Fibroblast of skin of back (primary cell): ENCODE results near the gene EOGT.

Experiments used
- DNase-seq: peaks from one replicate; pipeline ENCODE4 v3.0.0-alpha.2; 2013

Gene EOGT

DNA sequence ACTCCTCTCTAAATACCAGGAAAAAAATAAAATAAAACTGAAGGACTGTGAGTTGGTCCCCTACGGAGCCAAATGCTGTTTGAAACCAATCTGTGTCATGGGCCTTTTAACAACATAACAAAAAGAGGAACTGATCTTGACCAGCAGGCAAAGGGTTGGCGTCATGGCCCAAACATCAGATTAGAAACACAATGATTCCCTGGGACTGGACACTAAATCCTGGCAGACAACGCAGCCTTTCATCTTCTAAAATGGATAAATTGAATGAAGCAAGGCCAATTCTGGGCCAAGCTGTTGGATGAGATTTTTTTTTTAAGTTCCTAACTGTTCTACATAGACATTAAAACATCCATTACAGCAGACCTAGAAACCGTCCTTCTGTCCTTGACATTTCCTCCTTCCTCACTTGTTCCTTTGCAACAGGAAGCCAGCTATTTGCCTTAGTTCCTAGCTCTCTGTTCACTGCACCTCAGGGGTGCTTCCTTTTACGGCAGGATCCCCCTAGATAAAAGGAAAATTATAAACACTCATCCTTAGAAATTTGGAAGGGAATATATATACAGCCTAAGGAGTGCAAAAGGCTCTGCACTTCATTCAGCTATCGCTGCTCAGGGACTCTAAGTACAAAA lies 59.6 kb downstream of the EOGT start:
- DNase-seq: no peak

DNA sequence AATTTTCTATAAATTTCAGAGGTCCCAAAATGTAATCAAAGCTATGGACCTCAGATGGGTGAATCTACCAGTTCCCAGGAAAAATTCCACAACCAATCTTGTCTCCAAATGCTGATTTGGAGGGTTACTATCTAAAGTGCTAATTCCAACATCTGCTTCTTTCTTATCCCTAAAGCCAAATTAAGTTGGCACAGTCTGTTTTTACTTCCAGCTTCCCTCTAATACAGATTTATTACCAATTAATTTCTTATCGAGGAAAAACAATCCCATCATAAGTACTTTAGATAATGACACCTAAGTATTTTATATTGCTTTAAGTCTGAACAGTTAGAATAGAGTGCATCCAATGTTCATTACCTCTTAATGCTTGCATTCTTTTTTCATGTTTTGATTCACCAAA lies 68.3 kb downstream of the EOGT start:
- DNase-seq: no peak

GRCh38 chr3:68943753-68944500 lies 69.6 kb downstream of the EOGT start:
- DNase-seq: no peak

DNA sequence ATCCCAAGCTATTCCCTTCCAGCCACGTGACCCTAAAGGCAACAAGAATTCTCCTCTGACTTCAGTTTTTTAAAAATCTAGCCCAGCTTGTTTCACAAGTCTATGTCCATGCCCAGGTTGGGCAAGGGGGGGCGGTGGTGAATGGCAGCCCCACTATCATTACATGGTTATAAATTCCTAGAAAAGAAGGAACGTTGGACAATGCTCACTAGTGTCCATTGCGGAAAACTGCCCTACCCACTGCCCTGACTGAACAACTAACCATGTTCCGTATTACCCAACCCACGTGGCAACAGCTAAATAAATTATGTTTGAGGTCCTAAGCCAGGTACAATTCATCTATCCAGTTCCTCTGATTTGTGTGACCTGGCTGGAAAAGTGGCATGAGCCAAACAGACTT lies 72.4 kb downstream of the EOGT start:
- DNase-seq: no peak

DNA sequence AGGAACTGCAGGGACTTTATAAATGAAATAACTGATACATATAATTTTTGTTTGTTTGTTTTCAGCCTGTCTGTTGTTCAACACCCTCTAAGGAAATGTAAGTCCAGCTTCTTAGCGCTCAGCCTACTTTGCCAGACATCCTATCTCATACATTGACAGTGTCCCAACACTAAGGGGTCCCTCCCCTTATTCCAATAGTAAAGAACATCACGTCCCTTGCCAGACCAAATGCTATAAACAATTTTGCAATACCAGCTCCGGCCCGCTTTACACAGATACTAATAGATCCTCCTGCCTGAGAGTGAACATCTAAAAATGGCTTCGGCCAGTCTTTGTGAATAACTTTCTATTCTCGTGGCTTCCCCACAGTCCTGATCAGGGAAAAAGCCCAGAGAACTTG lies 76.6 kb downstream of the EOGT start:
- DNase-seq: no peak

DNA sequence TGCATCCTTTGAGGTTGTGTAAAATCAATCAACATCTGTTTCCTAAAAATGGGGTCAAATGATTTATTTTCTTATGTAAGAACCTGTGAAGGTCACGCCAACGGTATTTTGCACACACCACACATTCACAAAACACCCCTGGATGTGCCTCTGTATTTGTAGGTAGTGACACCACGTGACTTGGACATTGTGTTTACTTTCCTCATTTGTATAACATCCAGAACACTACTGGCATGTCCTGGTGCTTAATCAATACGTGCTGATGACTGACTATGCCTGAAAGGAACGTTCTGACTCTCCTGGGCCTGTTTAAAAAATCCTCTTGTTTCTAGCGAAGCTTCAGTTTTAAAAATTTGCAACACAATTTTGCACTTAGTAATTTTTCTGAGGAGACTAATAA lies 77.7 kb downstream of the EOGT start:
- DNase-seq: no peak

GRCh38 chr3:68931406-68932149 lies 81.9 kb downstream of the EOGT start:
- DNase-seq: no peak
